Panc1 (cell line): ENCODE data around the gene S100A1. TPM values are rescaled to one million over a fixed set of nuclear protein-coding genes. Genes with fewer than 3 reads are reported as not detected.

Source experiments
- ATAC-seq: fragments of 200-7000 bp; cut with Tn5 transposase; 2 replicates; pipeline ENCODE4 v1.9.1; 2020; ENCODE audit warnings: mild to moderate bottlenecking, moderate library complexity
- BruUV-seq: library from RNA; stranded (reverse); fragments of 400-500 nt; replicated peaks from 2 replicates; lab custom pipeline; 2021; lab: Mats Ljungman, UMichigan
- CTCF ChIA-PET: fragments of 300-600 bp; sonication (Branson Sonifier 250); formaldehyde crosslinking; loops from one replicate; lab custom pipeline; 2022; ENCODE audit warnings: antibody characterized with exemption; lab: Charles Lee
- POLR2A ChIA-PET: fragments of 300-600 bp; sonication (Branson Sonifier 250); formaldehyde crosslinking; loops from one replicate; lab custom pipeline; 2022; ENCODE audit warnings: antibody characterized with exemption; lab: Charles Lee
- DNase-seq: peaks from one replicate; pipeline ENCODE4 v3.0.0-alpha.2; 2010; ENCODE audit warnings: low read depth, low spot score
- H3K27ac ChIP-seq: 2 replicates; pipeline ENCODE4 v1.5.1; 2011; ENCODE audit warnings: mild to moderate bottlenecking, low read length, inconsistent platforms
- H3K27me3 ChIP-seq: fragments of 200-500 bp; sonication (Bioruptor generic); 2 replicates; pipeline ENCODE4 v1.6.0; 2014; ENCODE audit warnings: low read length, inconsistent platforms; ENCODE audit not compliant: control insufficient read depth, insufficient read depth
- H3K36me3 ChIP-seq: fragments of 200-500 bp; sonication (Bioruptor generic); 2 replicates; pipeline ENCODE4 v1.5.1; 2014; ENCODE audit warnings: inconsistent platforms, mild to moderate bottlenecking, low read length, moderate library complexity; ENCODE audit not compliant: control insufficient read depth, insufficient read depth
- H3K4me1 ChIP-seq: 2 replicates; pipeline ENCODE4 v1.5.1; 2011; ENCODE audit warnings: inconsistent platforms, mild to moderate bottlenecking, low read length, moderate library complexity; ENCODE audit not compliant: control insufficient read depth, insufficient read depth
- H3K4me3 ChIP-seq, 2 experiments: 2 replicates each; pipeline ENCODE4 v1.5.1; 2011 to 2012; ENCODE audit warnings: low read depth in 2 of 2, low read length in 2 of 2, mild to moderate bottlenecking in 2 of 2, inconsistent platforms in 1 of 2, moderate library complexity in 1 of 2
- H3K9me3 ChIP-seq: fragments of 200-500 bp; sonication (Bioruptor generic); 2 replicates; pipeline ENCODE4 v1.5.1; 2014; ENCODE audit warnings: low read depth, mild to moderate bottlenecking, inconsistent platforms, low read length, moderate library complexity; ENCODE audit not compliant: control insufficient read depth, insufficient read depth
- POLR2AphosphoS5 ChIP-seq: IDR thresholded peaks from 2 replicates; pipeline ENCODE4 v1.6.1; 2012; ENCODE audit warnings: mild to moderate bottlenecking, low read depth, low read length, moderate library complexity
- SIN3A ChIP-seq: IDR thresholded peaks from 2 replicates; pipeline ENCODE4 v1.6.1; 2012; ENCODE audit warnings: low read depth, mild to moderate bottlenecking, low read length, moderate library complexity, borderline replicate concordance; ENCODE audit not compliant: insufficient read depth
- TCF7L2 ChIP-seq: IDR thresholded peaks from 2 replicates; pipeline ENCODE4 v1.6.1; 2011; ENCODE audit warnings: mild to moderate bottlenecking, low read depth, low read length, inconsistent platforms
- in situ Hi-C: cut with HindIII; loops from 2 replicates; pipeline ENCODE4 v1.10.0; 2016; ENCODE audit warnings: low sequenced_read_pairs, low pct_unique_long_range_greater_than_20kb
- intact Hi-C: fragments of 100-400 bp; cut with micrococcal nuclease; formaldehyde crosslinking; loops from one replicate; pipeline ENCODE4 v1.10.0; 2022; ENCODE audit not compliant: unreplicated experiment
- total RNA-seq: library from RNA; stranded (reverse); gene quantifications from one replicate; pipeline ENCODE4 v1.2.1, GENCODE V29; 2021; ENCODE audit not compliant: unreplicated experiment
- TF ChIP-seq, protein P1 (sequence below): fragments of 450-650 bp; IDR thresholded peaks from 2 replicates; pipeline ENCODE4 v1.5.1; 2017; ENCODE audit warnings: mild to moderate bottlenecking

S100A1 gene
- total RNA-seq, 1 experiment from 2014 or later = 2.9 TPM

GRCh38 chr1:153633161-153633753 lies 5.0 kb downstream of the S100A1 start:
- no peaks in the 10 kb centered on the region for H3K9me3 ChIP-seq
- no peaks in the 10 kb centered on the region for H3K27me3 ChIP-seq
- ChIA-PET POLR2A (interaction anchor here (1.0 to 1.6 kb wide), 3 partner anchors 10 to 113 kb away, joined by 3 to 5 read pairs (median 4); no protein-coding TSS in a partner anchor), CTCF (interaction anchor here (1.2 to 1.6 kb wide), 3 partner anchors 61 to 123 kb away, joined by 5 to 7 read pairs (median 6); no protein-coding TSS in a partner anchor)
- peaks cover 18% of the 10 kb centered on the region for H3K36me3 ChIP-seq
- peak; percentile 23 for ATAC-seq
- in situ Hi-C loops (no loop called here), intact Hi-C loops (no loop called here)
- H3K4me3 ChIP-seq = peak overlapping the region; percentile 75 to 93
- peak overlapping the region; percentile 92 for H3K27ac ChIP-seq
- no peak for TF ChIP-seq SIN3A
- no peak for TF ChIP-seq TCF7L2
- no TSS peak for BruUV-seq
- H3K4me1 ChIP-seq = peaks cover 24% of the 10 kb centered on the region
- no peak for DNase-seq

GRCh38 chr1:153633754-153634665 lies 5.8 kb downstream of the S100A1 start, which contains the start of gene CHTOP:
TSS of gene CHTOP (plus strand) at chr1:153634066. CDS start at chr1:153636589, 2,523 bp downstream.
- BruUV-seq = TSS peak; percentile 83
- peak within 1 kb of the TSS; percentile 75 to 93 for H3K4me3 ChIP-seq
- ATAC-seq = peak; percentile 95
- peaks cover 17% of the 10 kb centered on the region for H3K4me1 ChIP-seq
- peak within 1 kb of the TSS; percentile 92 for H3K27ac ChIP-seq
- ChIA-PET POLR2A (interaction anchor here (0.6 to 1.6 kb wide), 13 partner anchors 9 to 119 kb away, joined by 3 to 6 read pairs (median 3); partner anchors contain the start of gene S100A14), CTCF (interaction anchor here (0.6 to 1.6 kb wide), 6 partner anchors 21 to 123 kb away, joined by 4 to 7 read pairs (median 5); partner anchors contain the start of gene S100A16)
- peaks cover 21% of the 10 kb centered on the region for H3K36me3 ChIP-seq
- in situ Hi-C loops = no loop called here
- TF ChIP-seq SIN3A (peak; percentile 32; the same call in 1 of the 2 replicates), POLR2AphosphoS5 (peak; percentile 89), TCF7L2 (no peak; the same call in 1 of the 2 replicates)
- no peaks in the 10 kb centered on the region for H3K9me3 ChIP-seq
- intact Hi-C loops = no loop called here
- no peaks in the 10 kb centered on the region for H3K27me3 ChIP-seq
- peak; percentile 97 for DNase-seq

DNA sequence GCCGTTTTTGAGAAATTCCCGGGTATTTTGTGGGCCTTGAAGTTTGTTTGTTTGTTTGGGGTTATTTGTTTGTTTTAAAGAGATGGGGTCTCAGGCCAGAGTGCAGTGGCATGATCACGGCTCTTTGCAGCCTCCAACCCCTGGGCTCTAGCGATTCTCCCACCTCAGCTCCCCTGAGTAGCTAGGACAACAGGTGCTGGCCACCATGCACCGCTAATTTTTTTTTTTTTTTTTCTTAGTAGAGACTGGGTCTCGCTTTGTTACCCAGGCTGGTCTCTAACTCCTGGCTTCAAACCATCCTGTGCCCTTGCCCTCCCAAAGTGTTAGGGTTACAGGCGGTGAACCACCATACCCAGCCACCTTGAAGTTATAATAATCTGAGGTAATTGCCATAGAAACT lies 7.6 kb downstream of the S100A1 start:
- peaks cover 30% of the 10 kb centered on the region for H3K36me3 ChIP-seq
- ATAC-seq (no peak), DNase-seq (no peak)
- peak overlapping the region; percentile 75 to 93 for H3K4me3 ChIP-seq
- no peaks in the 10 kb centered on the region for H3K9me3 ChIP-seq
- BruUV-seq = no TSS peak
- H3K27ac ChIP-seq = peak overlapping the region; percentile 92
- in situ Hi-C loops = no loop called here
- TF ChIP-seq TCF7L2 = no peak
- TF ChIP-seq POLR2AphosphoS5 = no peak
- TF ChIP-seq, protein P1, sequence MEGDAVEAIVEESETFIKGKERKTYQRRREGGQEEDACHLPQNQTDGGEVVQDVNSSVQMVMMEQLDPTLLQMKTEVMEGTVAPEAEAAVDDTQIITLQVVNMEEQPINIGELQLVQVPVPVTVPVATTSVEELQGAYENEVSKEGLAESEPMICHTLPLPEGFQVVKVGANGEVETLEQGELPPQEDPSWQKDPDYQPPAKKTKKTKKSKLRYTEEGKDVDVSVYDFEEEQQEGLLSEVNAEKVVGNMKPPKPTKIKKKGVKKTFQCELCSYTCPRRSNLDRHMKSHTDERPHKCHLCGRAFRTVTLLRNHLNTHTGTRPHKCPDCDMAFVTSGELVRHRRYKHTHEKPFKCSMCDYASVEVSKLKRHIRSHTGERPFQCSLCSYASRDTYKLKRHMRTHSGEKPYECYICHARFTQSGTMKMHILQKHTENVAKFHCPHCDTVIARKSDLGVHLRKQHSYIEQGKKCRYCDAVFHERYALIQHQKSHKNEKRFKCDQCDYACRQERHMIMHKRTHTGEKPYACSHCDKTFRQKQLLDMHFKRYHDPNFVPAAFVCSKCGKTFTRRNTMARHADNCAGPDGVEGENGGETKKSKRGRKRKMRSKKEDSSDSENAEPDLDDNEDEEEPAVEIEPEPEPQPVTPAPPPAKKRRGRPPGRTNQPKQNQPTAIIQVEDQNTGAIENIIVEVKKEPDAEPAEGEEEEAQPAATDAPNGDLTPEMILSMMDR = no peak
- ChIA-PET POLR2A (no interaction called here), CTCF (no interaction called here)
- no peaks in the 10 kb centered on the region for H3K27me3 ChIP-seq
- H3K4me1 ChIP-seq = peaks cover 15% of the 10 kb centered on the region
- intact Hi-C loops = no loop called here
